Activated CD8-positive, alpha-beta memory T cell treated with anti-CD3 and anti-CD28 coated beads, Interleukin-2, amount 10 ng/mL, durations not matched to agents 7 days and 5 days (primary cell): ENCODE results near the gene UMODL1. TPM values are rescaled to one million over a fixed set of nuclear protein-coding genes. Genes with fewer than 3 reads are reported as not detected.

ENCODE experiments used
- ATAC-seq: fragments of 150-1000 bp; cut with Tn5 transposase; one replicate; pipeline ENCODE4 v1.10.0; 2021; ENCODE audit warnings: moderate library complexity
- CTCF ChIA-PET: fragments of 350-600 bp; sonication (Branson Sonifier 250); formaldehyde crosslinking; loops from one replicate; lab custom pipeline; 2021; ENCODE audit warnings: antibody characterized with exemption; lab: Charles Lee
- DNase-seq: peaks from one replicate; pipeline ENCODE4 v3.0.0-alpha.2; 2020
- H3K27ac Mint-ChIP-seq: one replicate; pipeline ENCODE4 v1.8.0; 2021; ENCODE audit warnings: mild to moderate bottlenecking, mixed read lengths
- H3K27me3 Mint-ChIP-seq: one replicate; pipeline ENCODE4 v1.8.0; 2021; ENCODE audit warnings: mixed read lengths
- H3K36me3 Mint-ChIP-seq: one replicate; pipeline ENCODE4 v1.8.0; 2021; ENCODE audit warnings: mild to moderate bottlenecking, mixed read lengths
- H3K4me1 Mint-ChIP-seq: one replicate; pipeline ENCODE4 v1.8.0; 2021; ENCODE audit warnings: mixed read lengths
- H3K4me3 Mint-ChIP-seq: one replicate; pipeline ENCODE4 v1.8.0; 2021; ENCODE audit warnings: mild to moderate bottlenecking, moderate library complexity, mixed read lengths
- H3K9me3 Mint-ChIP-seq: one replicate; pipeline ENCODE4 v1.8.0; 2022; ENCODE audit warnings: low read depth, mixed read lengths
- total RNA-seq, 2 experiments: library from RNA; stranded (reverse); gene quantifications; one replicate each; pipeline ENCODE4 v1.2.3, GENCODE V29; 2021

Gene UMODL1
- total RNA-seq, 2 experiments from 2014 or later, result 0.05 TPM; not detected in 1

DNA sequence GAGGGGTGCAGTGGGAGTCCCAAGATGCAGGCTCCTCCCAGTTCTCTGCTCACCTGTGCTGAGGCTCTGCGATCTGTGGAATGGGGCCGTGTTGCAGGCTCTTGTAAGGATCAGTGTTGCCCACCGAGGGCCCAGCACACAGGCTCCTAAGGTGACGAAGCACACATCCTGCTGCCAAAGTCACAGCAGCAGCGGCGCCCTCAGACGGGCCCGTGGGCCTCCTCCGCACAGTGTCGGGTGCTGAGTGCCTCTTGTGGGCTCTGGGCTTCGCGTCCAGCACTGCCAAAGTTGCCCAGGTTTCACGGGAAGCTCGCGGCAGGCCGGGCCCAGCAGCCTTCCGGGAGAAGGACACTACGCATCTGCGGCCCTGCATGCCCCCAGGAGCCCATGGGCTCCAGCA, 75.7 kb downstream of the UMODL1 start:
- DNase-seq, result no peak
- no peak overlapping the region for H3K27ac Mint-ChIP-seq
- no peak overlapping the region for H3K4me3 Mint-ChIP-seq
- H3K9me3 Mint-ChIP-seq, result no peaks in the 10 kb centered on the region
- H3K36me3 Mint-ChIP-seq, result no peaks in the 10 kb centered on the region
- H3K4me1 Mint-ChIP-seq, result peaks cover 11% of the 10 kb centered on the region
- ATAC-seq, result no peak
- CTCF ChIA-PET, result interaction anchor here (1.2 to 5.5 kb wide), 7 partner anchors 20 to 235 kb away, joined by 4 to 125 read pairs (median 13); no protein-coding TSS in a partner anchor
- no peaks in the 10 kb centered on the region for H3K27me3 Mint-ChIP-seq

DNA sequence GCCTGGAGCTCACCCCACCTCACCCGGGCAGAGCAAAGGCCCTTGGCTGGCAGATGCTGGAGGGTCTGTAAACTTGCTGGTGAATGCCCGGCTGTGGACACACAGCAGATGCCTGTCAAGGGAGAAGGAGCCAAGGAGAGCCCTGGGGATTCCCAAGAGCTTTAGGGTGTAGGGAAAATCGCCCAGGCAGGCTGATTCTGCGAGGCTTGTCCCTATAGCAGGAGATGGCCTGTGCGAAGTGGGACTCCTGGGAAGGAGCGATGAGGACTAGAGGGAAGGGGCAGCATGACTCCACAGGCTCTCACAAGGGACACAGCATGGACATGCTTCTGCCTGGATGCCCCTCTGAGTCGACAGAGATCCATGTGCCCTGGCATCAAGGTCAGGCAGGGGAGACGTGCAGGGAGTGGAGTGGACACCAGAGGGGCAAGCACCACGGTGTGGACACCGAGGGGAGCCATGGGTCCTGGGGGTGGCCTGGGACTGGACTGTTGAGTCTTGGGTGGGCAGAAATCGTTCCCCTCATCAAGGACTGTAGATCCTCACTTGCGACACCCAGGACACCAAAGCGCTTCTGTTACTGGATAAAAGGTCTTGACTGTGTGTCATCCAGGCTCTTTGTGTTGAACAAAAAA, 76.4 kb downstream of the UMODL1 start:
- H3K9me3 Mint-ChIP-seq, result no peaks in the 10 kb centered on the region
- CTCF ChIA-PET, result interaction anchor here (0.8 to 5.5 kb wide), 8 partner anchors 11 to 303 kb away, joined by 3 to 125 read pairs (median 3); no protein-coding TSS in a partner anchor
- ATAC-seq (no peak), DNase-seq (no peak)
- H3K4me3 Mint-ChIP-seq, result no peak overlapping the region
- H3K27ac Mint-ChIP-seq, result no peak overlapping the region
- H3K4me1 Mint-ChIP-seq, result peaks cover 10% of the 10 kb centered on the region
- H3K27me3 Mint-ChIP-seq, result peaks cover 2% of the 10 kb centered on the region
- no peaks in the 10 kb centered on the region for H3K36me3 Mint-ChIP-seq

DNA sequence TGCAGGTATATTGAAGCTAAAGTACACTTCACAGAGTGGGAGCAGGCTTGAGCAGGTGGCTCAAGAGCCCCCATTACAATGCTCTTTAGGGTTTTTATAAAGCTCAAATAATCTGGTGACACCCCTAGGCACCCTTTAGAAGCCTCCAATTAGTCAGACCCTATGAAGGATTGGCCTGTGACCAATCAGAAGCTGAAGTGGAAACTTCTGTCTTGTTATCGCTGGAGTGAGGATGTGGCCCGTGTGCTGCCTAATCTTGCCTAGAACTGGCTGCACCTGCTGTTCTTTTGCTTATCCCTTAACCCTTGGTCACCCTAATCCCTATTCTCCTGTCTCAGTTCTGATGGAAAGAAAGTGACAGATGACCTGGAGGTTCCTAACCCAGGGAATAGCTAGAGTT, 77.0 kb downstream of the UMODL1 start:
- Mint-ChIP-seq H3K27ac (no peak overlapping the region), H3K36me3 (no peaks in the 10 kb centered on the region), H3K4me3 (no peak overlapping the region), H3K4me1 (peaks cover 8% of the 10 kb centered on the region), H3K27me3 (peaks cover 6% of the 10 kb centered on the region), H3K9me3 (no peaks in the 10 kb centered on the region)
- ATAC-seq (no peak), DNase-seq (no peak)
- CTCF ChIA-PET, result interaction anchor here (0.8 to 5.5 kb wide), 8 partner anchors 10 to 302 kb away, joined by 3 to 125 read pairs (median 3); no protein-coding TSS in a partner anchor

DNA sequence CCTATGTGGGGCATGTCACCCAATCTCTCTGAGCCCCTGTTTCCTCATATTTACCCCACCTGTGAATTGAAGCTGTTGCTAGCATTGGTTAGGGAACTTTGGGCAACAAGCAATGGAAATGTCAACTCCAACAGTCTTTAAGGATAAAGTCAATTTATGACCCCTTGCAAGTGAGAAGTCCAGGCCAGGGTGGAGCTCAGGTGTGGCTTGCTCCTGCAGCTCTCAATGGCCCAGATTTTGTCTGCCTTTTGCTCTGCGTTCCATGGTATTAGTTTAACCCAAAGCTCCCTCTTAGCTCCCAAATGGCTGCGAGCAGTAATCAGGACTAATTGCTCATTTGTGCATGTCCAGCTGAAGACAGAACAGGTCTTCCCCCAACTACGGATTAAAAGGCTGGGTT, 77.5 kb downstream of the UMODL1 start:
- Mint-ChIP-seq H3K4me1 (peaks cover 8% of the 10 kb centered on the region), H3K9me3 (no peaks in the 10 kb centered on the region), H3K27me3 (peaks cover 11% of the 10 kb centered on the region), H3K27ac (no peak overlapping the region), H3K36me3 (no peaks in the 10 kb centered on the region), H3K4me3 (no peak overlapping the region)
- ATAC-seq (no peak), DNase-seq (no peak)
- CTCF ChIA-PET, result interaction anchor here (0.8 to 5.5 kb wide), 7 partner anchors 10 to 161 kb away, joined by 3 to 125 read pairs (median 3); no protein-coding TSS in a partner anchor

DNA sequence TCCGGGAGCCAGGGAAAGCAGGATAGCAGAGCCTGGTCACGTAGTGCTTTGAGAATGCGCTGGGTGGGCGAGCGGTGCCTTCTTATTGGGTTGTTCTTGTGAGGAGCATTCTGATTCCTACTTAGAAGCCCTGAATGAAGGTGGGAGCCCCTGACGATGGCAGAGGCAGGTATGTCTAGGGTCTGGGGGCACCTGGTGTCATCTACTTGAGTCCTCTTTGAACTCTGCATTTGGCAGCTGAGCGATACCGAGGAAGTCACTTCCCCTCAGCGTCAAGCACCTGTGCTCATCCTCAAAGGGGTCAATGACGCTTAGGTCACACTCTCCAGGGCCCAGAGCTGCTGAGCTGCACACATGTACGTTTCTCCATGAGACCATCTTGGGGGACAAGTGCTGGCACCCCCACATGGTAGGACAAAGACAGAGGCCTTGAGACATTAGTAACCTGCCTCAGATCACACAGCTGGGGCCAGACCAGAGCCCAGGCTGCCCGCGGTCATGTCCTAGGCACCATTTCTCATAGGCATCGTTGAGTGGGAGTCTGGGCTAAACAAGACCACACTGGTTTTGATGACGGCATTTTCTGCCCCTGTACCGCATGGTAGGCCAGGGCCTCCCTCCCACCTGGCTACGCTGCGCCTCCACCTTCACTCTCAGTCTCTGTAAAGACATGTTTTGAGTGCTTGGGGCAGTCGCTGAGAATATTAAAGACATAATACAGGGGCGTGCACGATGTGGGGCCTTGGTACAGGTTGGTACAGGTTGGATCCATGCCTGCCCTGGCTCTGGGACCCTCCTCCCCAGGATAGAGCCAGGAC, 78.7 kb downstream of the UMODL1 start:
- Mint-ChIP-seq H3K4me3 (no peak overlapping the region), H3K27ac (no peak overlapping the region), H3K27me3 (peaks cover 11% of the 10 kb centered on the region), H3K36me3 (no peaks in the 10 kb centered on the region), H3K4me1 (peaks cover 8% of the 10 kb centered on the region), H3K9me3 (no peaks in the 10 kb centered on the region)
- ATAC-seq (no peak), DNase-seq (no peak)
- CTCF ChIA-PET, result interaction anchor here (1.1 to 1.2 kb wide), 2 partner anchors 89 to 109 kb away, joined by 3 to 4 read pairs; no protein-coding TSS in a partner anchor

DNA sequence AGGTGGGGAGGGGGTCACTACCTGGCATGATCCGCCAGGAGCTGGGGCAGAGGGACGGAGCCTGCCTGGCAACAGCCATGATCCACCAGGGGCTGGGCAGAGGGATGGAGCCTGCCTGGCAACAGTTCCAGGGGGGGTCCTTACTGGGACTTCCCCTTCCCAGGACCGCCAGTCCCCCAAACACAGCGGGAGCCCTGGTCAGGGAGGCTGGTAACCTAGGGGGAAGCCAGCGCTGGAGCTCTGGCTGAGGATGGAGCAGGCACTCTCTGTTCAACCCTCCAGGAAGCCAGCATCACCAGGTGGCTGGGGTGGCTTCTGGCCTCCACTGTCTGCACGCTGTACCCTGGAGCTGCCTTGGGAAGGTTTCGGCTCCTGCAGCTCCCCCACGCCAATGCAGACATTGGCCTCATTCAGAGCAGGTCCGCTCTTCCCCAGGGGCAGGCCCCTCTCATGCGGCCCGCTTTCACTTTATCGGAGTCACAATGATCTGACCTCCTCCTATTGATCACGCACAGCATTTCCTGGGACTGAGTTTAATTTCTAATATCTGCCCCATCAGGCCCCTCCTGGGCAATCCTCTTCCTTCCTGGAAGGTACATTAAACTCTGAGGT, 79.5 kb downstream of the UMODL1 start:
- no peaks in the 10 kb centered on the region for H3K36me3 Mint-ChIP-seq
- DNase-seq, result no peak
- peaks cover 5% of the 10 kb centered on the region for H3K4me1 Mint-ChIP-seq
- CTCF ChIA-PET, result interaction anchor here (1.1 to 1.2 kb wide), 2 partner anchors 88 to 108 kb away, joined by 3 to 4 read pairs; no protein-coding TSS in a partner anchor
- H3K9me3 Mint-ChIP-seq, result no peaks in the 10 kb centered on the region
- H3K27me3 Mint-ChIP-seq, result peaks cover 11% of the 10 kb centered on the region
- ATAC-seq, result no peak
- no peak overlapping the region for H3K27ac Mint-ChIP-seq
- H3K4me3 Mint-ChIP-seq, result no peak overlapping the region

DNA sequence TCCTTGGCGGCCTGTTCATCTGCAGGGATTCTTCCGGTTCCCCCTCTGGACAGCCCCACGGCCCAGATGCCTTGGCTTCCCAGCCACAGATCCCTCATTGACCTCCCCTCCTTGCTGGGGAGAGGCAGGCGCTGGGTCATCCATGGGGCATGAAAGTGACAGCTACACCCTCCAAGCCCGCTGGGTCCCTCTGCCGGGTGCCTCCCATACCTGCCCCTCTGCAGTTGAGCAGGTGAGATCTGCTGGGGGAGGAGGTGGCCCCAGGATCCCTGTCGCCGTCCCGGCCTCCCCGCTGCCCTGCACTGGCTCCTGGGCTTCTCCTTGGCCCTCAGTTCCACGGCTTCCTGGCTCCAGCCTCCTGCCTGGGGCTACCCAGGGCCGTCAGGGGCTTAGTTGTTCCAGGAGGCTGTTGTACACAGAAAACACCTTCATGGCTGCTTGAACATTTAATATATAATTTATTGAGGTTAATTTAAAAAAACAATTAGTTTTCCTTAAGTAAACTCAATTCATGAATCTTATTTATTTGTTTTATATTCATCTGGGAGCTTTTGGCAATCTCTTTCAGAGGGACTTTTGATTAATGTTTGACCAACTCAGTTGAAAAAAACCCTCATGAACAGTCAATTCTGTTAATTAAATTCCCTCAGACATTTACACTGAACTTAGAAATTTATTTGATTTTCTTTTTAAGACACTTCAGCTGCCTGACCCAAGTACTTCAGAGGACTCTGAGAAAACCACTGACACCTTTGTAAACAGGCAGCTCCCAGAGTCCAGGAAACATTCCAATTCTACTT, 80.2 kb downstream of the UMODL1 start:
- Mint-ChIP-seq H3K4me1 (no peaks in the 10 kb centered on the region), H3K4me3 (no peak overlapping the region), H3K9me3 (no peaks in the 10 kb centered on the region), H3K27ac (no peak overlapping the region), H3K36me3 (no peaks in the 10 kb centered on the region), H3K27me3 (peaks cover 11% of the 10 kb centered on the region)
- ATAC-seq (no peak), DNase-seq (no peak)
- CTCF ChIA-PET, result interaction anchor here (1.1 to 1.5 kb wide), 4 partner anchors 34 to 115 kb away, joined by 3 to 6 read pairs (median 4); no protein-coding TSS in a partner anchor

DNA sequence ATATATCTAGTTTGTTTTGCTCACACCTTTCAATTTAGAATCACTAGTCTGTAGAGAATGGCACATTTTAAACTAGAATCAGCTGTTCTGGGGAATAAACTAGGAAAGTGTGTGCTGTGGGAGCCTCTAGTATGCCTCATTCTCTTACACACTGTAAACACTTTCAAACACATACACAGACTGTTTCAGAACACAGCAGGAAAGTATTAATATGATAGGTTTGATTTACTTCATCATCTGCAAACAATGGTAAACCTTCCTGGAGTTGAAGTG, 80.8 kb downstream of the UMODL1 start:
- Mint-ChIP-seq H3K27ac (no peak overlapping the region), H3K27me3 (peaks cover 11% of the 10 kb centered on the region), H3K36me3 (no peaks in the 10 kb centered on the region), H3K9me3 (no peaks in the 10 kb centered on the region), H3K4me1 (no peaks in the 10 kb centered on the region), H3K4me3 (no peak overlapping the region)
- ATAC-seq (no peak), DNase-seq (no peak)
- CTCF ChIA-PET, result interaction anchor here (1.3 to 1.5 kb wide), 4 partner anchors 35 to 230 kb away, joined by 3 to 6 read pairs (median 4); no protein-coding TSS in a partner anchor

DNA sequence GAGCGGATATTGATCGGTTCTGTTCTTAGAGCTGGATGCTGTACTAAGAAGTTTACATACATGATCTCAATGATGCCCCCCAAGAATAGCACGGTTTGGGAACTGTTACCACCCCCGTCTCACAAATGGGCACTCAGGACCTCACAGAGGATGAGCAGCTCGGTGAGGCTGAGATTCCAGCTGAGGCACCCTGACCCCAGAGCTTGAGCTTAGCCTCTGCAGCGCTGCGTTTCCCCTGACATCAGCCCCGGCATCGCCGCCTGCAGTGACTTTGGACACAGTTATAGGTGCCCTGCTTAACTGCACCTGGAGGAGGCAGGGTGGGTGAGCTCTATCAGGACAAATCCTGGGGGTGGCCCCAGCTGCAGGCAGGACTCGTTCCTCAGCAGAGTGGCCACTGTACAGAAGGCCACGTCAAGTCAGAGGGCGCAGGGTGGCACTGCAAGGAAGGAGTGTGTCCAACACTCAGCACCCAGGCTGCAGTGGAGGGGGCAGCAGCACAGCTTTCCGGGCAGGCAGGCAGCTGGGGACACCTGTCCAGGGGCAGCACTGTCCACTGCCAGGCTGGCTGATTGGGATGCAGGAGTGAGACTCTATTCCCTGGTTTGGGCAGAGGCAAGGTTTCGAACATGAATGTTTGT, 82.0 kb downstream of the UMODL1 start:
- H3K27ac Mint-ChIP-seq, result no peak overlapping the region
- peaks cover 14% of the 10 kb centered on the region for H3K27me3 Mint-ChIP-seq
- no peaks in the 10 kb centered on the region for H3K36me3 Mint-ChIP-seq
- ATAC-seq, result no peak
- CTCF ChIA-PET, result interaction anchor here (1.1 to 1.3 kb wide), 3 partner anchors 16 to 228 kb away, joined by 3 to 4 read pairs (median 3); no protein-coding TSS in a partner anchor
- H3K9me3 Mint-ChIP-seq, result no peaks in the 10 kb centered on the region
- no peak overlapping the region for H3K4me3 Mint-ChIP-seq
- H3K4me1 Mint-ChIP-seq, result no peaks in the 10 kb centered on the region
- DNase-seq, result no peak

DNA sequence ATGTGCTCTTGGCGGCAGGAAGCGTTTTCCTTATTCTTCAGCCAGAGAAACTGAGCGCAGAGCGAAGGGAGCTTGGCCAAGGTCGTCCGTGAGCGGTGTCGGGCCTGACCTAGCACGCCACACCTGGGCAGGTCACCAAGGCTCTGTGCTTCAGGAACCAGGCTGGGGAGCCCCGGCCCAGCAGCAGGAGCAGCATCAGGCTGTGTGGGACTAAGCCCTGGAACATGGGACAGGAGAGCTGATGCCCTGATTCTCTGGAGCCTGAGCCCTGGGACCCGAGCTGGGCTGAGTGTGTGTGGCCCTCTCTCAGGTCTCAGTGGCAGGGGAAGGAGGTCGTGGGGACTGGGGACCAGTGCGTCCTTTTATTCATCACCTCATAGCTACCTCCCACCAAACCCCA, 82.6 kb downstream of the UMODL1 start:
- Mint-ChIP-seq H3K4me3 (no peak overlapping the region), H3K4me1 (no peaks in the 10 kb centered on the region), H3K27ac (no peak overlapping the region), H3K36me3 (no peaks in the 10 kb centered on the region), H3K9me3 (no peaks in the 10 kb centered on the region), H3K27me3 (peaks cover 15% of the 10 kb centered on the region)
- no peak for ATAC-seq
- no peak for DNase-seq
- CTCF ChIA-PET, result no interaction called here

DNA sequence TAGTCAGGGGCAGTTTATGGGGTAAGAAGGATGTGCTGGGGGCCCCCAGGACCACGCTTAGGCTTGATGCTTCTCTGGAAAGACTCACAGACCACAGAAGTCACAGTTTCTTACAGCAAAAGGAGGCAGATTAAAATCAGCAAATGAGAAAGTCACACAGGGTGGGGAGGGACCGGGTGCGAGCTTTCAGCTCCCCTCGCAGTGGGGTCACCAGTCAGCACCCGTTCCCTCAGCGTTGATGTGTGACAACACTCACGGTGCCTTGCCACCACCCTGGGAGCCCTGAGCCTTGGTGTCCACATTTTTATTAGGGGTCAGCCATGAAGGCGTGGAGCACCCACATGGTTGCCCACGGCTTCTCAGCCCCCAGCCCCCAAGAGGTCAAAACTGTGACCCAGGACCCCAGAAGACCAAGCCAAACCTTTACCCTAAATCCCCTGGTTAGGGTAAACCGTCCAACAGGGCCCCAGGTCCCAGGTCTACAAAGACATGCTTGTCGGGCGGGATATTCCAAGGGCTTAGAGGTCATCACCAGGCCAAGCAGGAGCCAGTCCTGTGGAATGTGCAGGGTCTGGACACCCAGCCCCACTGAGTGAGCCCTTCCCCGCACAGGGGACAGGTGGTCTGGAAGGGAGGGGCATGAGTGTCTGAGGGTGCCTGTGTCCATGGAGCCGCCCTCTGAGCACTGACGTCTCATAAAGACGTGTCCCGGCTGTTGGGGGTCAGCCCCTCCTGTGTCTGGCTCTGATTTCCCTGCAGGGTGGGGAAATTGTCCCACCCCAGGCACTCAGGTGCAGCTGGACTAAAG, 83.3 kb downstream of the UMODL1 start:
- Mint-ChIP-seq H3K4me3 (no peak overlapping the region), H3K9me3 (no peaks in the 10 kb centered on the region), H3K27ac (no peak overlapping the region), H3K27me3 (peaks cover 17% of the 10 kb centered on the region), H3K36me3 (no peaks in the 10 kb centered on the region), H3K4me1 (no peaks in the 10 kb centered on the region)
- DNase-seq (no peak), ATAC-seq (no peak)
- CTCF ChIA-PET, result no interaction called here
